Measurements from ENCODE around the gene BAX. TPM values are rescaled to one million over a fixed set of nuclear protein-coding genes. Genes with fewer than 3 reads are reported as not detected.

The BAX gene
- total and polyA plus RNA-seq, 9 of the 15 experiments (the other 6 are each of a cell fraction or from before 2014, with no cell fraction given): 3.2 to 95.4 (median 44.5) TPM

DNA sequence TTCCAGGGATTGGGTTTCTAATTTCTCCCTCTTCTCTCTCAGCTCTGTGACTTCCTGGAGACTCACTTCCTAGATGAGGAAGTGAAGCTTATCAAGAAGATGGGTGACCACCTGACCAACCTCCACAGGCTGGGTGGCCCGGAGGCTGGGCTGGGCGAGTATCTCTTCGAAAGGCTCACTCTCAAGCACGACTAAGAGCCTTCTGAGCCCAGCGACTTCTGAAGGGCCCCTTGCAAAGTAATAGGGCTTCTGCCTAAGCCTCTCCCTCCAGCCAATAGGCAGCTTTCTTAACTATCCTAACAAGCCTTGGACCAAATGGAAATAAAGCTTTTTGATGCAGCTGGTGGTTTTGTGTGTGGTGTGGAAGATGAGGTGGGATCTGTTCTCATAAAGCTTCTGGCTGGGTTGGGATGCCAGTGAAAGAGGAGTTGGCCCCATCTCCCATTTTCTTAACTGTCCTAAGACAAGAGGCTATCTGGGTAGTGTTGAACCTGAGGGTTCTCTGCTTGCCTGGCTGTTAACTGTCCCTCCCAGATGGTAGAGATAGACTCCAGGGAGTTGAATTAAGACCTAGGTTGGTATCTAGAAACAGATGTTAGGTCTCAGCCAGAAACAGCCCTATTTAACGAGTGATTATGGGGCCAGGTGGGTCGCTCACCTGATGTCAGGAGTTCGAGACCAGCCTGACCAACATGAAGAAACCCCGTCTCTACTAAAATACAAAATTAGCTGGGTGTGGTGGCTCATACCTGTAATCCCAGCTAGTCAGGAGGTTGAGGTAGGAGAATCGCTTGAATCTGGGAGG, 12.1 kb downstream of the BAX start (continued):
- TF ChIP-seq ERF (CRISPR knock-in tag; IDR thresholded peaks at IDR 0.05): peak; percentile 7; the same call in 1 of the 2 replicates
- TF ChIP-seq, protein P1, sequence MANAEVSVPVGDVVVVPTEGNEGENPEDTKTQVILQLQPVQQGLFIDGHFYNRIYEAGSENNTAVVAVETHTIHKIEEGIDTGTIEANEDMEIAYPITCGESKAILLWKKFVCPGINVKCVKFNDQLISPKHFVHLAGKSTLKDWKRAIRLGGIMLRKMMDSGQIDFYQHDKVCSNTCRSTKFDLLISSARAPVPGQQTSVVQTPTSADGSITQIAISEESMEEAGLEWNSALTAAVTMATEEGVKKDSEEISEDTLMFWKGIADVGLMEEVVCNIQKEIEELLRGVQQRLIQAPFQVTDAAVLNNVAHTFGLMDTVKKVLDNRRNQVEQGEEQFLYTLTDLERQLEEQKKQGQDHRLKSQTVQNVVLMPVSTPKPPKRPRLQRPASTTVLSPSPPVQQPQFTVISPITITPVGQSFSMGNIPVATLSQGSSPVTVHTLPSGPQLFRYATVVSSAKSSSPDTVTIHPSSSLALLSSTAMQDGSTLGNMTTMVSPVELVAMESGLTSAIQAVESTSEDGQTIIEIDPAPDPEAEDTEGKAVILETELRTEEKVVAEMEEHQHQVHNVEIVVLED (CRISPR knock-in tag; IDR thresholded peaks at IDR 0.05): no peak
- peak; percentile 24 for TF ChIP-seq TAF9B (IDR thresholded peaks at IDR 0.05; ENCODE audit: partially characterized antibody)
- no peak for TF ChIP-seq POLR3A (IDR thresholded peaks at IDR 0.05; ENCODE audit: borderline replicate concordance, extremely low read depth, insufficient read depth, insufficient read length)
- no peak for TF ChIP-seq REST (IDR thresholded peaks at IDR 0.05; ENCODE audit: borderline replicate concordance)
- TF ChIP-seq REST (CRISPR knock-in tag; IDR thresholded peaks at IDR 0.05; ENCODE audit: low read depth): no peak
- TF ChIP-seq, protein P2, sequence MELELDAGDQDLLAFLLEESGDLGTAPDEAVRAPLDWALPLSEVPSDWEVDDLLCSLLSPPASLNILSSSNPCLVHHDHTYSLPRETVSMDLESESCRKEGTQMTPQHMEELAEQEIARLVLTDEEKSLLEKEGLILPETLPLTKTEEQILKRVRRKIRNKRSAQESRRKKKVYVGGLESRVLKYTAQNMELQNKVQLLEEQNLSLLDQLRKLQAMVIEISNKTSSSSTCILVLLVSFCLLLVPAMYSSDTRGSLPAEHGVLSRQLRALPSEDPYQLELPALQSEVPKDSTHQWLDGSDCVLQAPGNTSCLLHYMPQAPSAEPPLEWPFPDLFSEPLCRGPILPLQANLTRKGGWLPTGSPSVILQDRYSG (tag; conservative IDR thresholded peaks at IDR 0.05; ENCODE audit: low read depth): no peak
- no peak for TF ChIP-seq ZNF655 (CRISPR knock-in tag; IDR thresholded peaks at IDR 0.05)
- no peak for TF ChIP-seq ADNP (tag; IDR thresholded peaks at IDR 0.05)
- no peak for TF ChIP-seq KAT8 (IDR thresholded peaks at IDR 0.05; ENCODE audit: low read depth)
- TF ChIP-seq ATF4 (CRISPR knock-in tag; IDR thresholded peaks at IDR 0.05): no peak; the same call in 1 of the 2 replicates
- peak; percentile 48; the same call in 1 of the 2 replicates for TF ChIP-seq RB1 (IDR thresholded peaks at IDR 0.05; ENCODE audit: low read depth)
- TF ChIP-seq ZNF197 (CRISPR knock-in tag; IDR thresholded peaks at IDR 0.05; ENCODE audit: low read depth): no peak
- no peak for TF ChIP-seq FUS (optimal IDR thresholded peaks at IDR 0.05; ENCODE audit: low read depth, low read length)
